Duodenal mucosa (tissue), 2 donors: ENCODE results near the gene TSEN54.

Experiments
- H3K27ac ChIP-seq: one replicate; pipeline ENCODE4 v1.7.0; 2013; ENCODE audit warnings: low read depth, low read length
- H3K27me3 ChIP-seq, 2 donors: one replicate each; pipeline ENCODE4 v1.7.0; 2013; ENCODE audit warnings: low read length in 2 of 2, control low read depth in 1 of 2; ENCODE audit not compliant: insufficient read depth in 2 of 2, control insufficient read depth in 1 of 2
- H3K36me3 ChIP-seq, 2 donors: one replicate each; pipeline ENCODE4 v1.7.0; 2013; ENCODE audit warnings: low read length in 2 of 2, control low read depth in 1 of 2; ENCODE audit not compliant: insufficient read depth in 2 of 2, control insufficient read depth in 1 of 2
- H3K4me1 ChIP-seq, 2 donors: one replicate each; pipeline ENCODE4 v1.7.0; 2013; ENCODE audit warnings: low read length in 2 of 2, control low read depth in 1 of 2; ENCODE audit not compliant: insufficient read depth in 2 of 2, control insufficient read depth in 1 of 2
- H3K4me3 ChIP-seq, 2 donors: one replicate each; pipeline ENCODE4 v1.7.0; 2013; ENCODE audit warnings: low read length in 2 of 2, low read depth in 1 of 2
- H3K9ac ChIP-seq, 2 donors: one replicate each; pipeline ENCODE4 v1.7.0; 2013; ENCODE audit warnings: low read length in 2 of 2, low read depth in 1 of 2
- H3K9me3 ChIP-seq, 2 donors: one replicate each; pipeline ENCODE4 v1.7.0; 2013; ENCODE audit warnings: low read length in 2 of 2, control low read depth in 1 of 2; ENCODE audit not compliant: control insufficient read depth in 1 of 2

Gene TSEN54

DNA sequence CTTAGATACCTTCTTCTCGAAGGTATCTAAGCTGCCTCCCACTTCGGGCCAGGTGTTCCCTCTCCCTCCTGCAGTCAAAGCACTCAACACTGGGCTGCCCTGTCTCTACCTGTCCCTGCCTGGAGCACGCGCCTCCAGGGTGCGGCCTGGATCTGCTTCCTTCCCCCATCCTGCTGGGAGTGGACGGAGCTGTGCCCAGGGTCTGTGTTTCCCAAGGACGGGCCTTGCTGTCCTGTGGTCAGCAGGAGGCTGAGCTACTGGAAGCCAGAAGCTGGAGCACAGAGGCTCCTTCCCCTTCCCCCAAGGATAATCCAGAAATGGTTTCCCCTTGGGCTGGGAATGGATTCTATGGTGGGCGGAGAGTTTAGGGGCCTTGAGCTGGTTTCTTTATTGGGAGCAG is 25.9 kb downstream of the TSEN54 start:
- no peaks in the 10 kb centered on the region for H3K27me3 ChIP-seq
- H3K4me3 ChIP-seq = no peak overlapping the region
- no peaks in the 10 kb centered on the region for H3K9me3 ChIP-seq
- H3K9ac ChIP-seq = peak overlapping the region; percentile 45 to 51
- H3K27ac ChIP-seq = peak overlapping the region; percentile 74
- peaks cover 7 to 32% of the 10 kb centered on the region in 2 donors for H3K36me3 ChIP-seq
- peaks cover 54 to 58% of the 10 kb centered on the region in 2 donors for H3K4me1 ChIP-seq

DNA sequence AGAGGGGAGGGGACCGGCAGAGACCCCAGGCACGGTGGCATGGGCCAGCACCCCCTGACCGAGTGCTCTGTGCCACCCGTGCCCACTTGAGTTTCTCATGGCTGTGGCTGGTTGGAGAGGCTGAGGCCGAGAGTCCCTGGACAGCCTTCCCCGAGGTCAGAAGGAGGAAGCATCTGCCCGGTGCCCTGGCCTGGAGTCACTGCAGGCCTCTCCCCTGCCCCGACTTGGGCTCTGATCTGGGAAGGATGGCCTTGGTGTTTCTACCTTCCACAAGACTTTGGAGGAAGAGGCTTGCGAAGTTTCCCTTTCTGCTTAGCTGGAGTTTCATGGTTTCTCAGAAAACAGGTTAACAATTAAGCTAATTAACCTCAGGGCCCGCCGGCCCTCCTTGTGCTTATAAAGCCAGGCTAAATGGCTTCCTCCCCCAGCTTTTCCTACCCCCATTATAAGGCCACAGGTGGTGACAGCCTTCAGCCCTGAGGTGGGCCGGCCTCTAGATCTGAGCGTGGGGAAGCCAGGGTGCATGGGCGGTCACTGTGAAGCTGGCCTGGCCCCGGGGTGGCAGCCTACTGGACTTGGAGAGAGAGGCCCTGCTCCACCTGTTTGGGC is 26.5 kb downstream of the TSEN54 start:
- no peaks in the 10 kb centered on the region for H3K27me3 ChIP-seq
- H3K27ac ChIP-seq = peak overlapping the region; percentile 74
- H3K36me3 ChIP-seq = peaks cover 7 to 33% of the 10 kb centered on the region in 2 donors
- H3K4me1 ChIP-seq = peaks cover 56 to 58% of the 10 kb centered on the region in 2 donors
- H3K4me3 ChIP-seq = no peak overlapping the region
- no peaks in the 10 kb centered on the region for H3K9me3 ChIP-seq
- H3K9ac ChIP-seq = peak overlapping the region; percentile 45 to 51

DNA sequence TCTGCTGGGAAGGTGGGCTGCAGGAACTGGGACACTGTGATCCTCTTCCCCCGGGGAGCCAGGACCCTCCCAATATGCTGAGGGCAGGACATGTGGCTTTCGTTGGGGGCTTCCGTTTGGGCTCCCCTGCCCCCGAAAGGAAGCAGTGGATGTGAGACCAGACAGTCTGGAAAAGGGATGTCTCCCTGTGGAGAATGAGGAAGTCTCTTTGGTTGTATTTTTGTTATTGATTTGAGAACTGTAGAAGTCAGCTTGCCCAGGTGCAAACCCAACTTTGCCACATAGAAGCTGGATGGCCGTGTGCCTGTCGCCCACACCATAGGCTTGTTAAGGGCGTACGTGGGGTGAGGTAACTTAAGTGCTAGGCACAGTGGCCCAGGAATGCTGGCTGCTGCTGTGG is 27.9 kb downstream of the TSEN54 start:
- Histone ChIP-seq H3K36me3 (peaks cover 7 to 33% of the 10 kb centered on the region in 2 donors), H3K4me1 (peaks cover 57 to 65% of the 10 kb centered on the region in 2 donors), H3K9ac (no peak overlapping the region), H3K4me3 (no peak overlapping the region), H3K27ac (no peak overlapping the region), H3K9me3 (no peaks in the 10 kb centered on the region), H3K27me3 (no peaks in the 10 kb centered on the region)

DNA sequence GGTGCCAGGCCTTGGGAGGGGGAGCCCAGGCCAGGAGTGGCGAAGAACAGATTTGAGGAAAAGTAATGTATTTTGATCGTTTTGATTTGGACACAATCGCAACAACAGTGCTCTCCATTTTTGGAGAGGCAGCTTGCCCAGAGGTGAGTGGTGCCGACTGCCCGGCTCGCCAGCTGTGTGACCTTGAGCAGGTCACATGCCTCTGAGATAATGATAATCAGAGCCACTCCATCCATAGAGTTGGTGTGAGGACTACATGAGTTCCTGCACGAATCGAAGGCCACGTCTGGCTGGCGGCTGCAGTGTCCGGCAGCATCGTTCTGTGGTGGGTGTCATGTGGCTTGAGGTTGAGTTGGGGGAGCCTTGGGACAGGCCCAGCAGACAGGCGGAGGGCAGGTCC is 29.9 kb downstream of the TSEN54 start:
- Histone ChIP-seq H3K4me1 (peaks cover 55 to 57% of the 10 kb centered on the region in 2 donors), H3K27me3 (no peaks in the 10 kb centered on the region), H3K4me3 (no peak overlapping the region), H3K27ac (no peak overlapping the region), H3K36me3 (peaks cover 7 to 33% of the 10 kb centered on the region in 2 donors), H3K9ac (no peak overlapping the region), H3K9me3 (no peaks in the 10 kb centered on the region)

DNA sequence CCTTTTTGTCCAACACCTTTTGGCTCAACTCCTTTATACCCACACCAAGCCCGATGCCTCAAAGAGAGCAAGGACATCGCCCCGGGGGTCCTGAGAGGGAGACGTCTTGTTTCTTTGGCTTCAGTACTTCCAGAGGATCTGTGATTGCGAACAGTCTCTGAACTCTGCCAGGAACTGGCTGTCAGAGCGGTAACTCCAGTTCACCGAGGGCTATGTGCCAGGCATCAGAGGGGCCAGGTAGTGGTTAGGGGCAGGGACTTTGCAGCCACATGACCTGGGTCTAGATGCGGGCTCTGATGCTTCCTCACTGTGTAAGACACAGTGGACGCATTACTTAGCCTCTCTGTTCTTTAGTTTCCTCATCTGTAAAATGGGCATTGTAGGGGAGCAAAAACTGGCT is 30.8 kb downstream of the TSEN54 start:
- Histone ChIP-seq H3K4me1 (peaks cover 48 to 49% of the 10 kb centered on the region in 2 donors), H3K27me3 (no peaks in the 10 kb centered on the region), H3K4me3 (no peak overlapping the region), H3K9me3 (no peaks in the 10 kb centered on the region), H3K36me3 (peaks cover 7 to 33% of the 10 kb centered on the region in 2 donors), H3K27ac (peak overlapping the region; percentile 56), H3K9ac (no peak overlapping the region)

DNA sequence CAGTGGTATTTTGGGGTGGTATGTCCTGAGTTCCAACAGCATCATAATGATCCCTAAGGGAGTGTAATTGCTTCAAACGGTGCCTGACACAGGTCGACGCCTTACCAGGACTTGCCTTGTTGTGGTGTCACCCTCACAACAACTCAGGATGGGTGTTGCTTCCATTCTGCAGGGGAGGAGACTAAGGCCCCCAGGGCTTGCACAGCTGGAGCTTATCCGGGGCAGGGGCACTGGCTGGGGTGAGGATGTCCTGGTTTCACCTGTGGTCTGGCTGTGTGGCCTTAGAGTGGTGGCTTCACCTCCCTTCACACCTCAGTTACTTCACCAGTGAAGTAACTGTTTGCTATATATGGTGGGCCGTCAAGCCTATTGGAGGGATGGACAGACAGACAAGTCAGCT is 32.5 kb downstream of the TSEN54 start:
- Histone ChIP-seq H3K4me1 (peaks cover 32 to 36% of the 10 kb centered on the region in 2 donors), H3K9me3 (no peaks in the 10 kb centered on the region), H3K4me3 (no peak overlapping the region), H3K27ac (peak overlapping the region; percentile 100), H3K9ac (peak overlapping the region; percentile 76 to 93), H3K27me3 (no peaks in the 10 kb centered on the region), H3K36me3 (peaks cover 7 to 36% of the 10 kb centered on the region in 2 donors)

DNA sequence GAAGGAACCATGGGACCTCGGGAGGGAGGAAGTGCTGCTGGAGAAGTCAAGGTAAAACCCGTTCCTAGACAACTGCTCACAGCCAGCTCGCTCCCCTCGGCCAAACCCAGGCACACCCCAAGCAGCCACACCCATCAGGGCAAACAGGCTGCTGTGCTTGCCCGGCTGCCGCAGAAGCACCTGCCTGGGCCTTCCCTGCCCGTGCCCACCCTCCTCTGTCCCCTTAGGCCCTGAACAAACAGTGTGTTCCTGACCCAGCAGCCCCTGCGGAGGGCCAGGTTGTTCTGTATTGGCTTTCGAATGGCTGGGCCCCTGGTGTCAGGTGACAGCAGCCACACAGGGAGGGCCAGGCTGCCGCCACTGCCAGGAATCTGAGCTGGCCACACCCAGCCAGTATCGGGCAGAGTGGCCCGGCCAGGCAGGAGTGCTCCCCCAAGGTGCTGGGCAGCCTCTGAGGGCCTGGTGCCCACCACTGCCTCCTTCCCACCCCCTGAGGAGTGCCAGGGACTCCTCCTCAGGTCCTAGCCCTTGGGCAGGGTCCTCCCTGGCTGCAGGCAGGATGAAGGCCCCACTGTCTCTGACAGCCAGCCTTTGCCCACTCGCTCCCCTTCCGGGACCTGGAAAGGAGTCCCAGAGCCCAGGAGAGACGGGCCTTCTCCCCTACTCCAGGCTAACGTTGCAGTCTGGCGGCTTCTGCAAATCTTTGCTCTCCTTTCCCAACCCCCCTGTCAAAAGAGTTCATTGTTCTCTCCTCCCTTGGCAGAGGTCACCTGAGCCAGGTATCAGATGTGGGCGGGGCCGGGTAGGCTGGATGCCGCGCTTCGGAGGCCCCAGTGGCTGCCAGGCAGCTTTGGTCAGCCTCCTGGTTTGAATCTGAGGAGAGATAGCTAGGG is 33.2 kb downstream of the TSEN54 start:
- Histone ChIP-seq H3K4me3 (peak overlapping the region; percentile 29 to 52), H3K27ac (peak overlapping the region; percentile 100), H3K9ac (peak overlapping the region; percentile 76 to 93)

DNA sequence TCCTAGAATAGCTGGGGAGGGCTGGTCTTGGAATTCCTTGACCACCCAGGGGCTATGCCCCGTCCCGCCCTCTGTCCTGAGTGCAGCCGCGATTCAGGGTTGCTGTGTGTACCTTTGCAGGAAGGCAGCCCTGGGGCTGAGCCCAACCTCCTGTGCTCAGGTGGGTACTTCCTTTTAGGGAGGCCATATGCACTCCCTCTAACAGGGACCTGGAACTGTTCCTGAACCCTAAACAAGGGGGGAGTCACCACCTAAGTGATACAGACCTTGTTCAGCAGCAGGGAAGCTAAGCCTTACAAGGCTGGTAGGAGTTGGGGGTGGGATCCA is 33.8 kb downstream of the TSEN54 start:
- H3K36me3 ChIP-seq = peaks cover 7 to 26% of the 10 kb centered on the region in 2 donors
- no peaks in the 10 kb centered on the region for H3K9me3 ChIP-seq
- H3K4me3 ChIP-seq = no peak overlapping the region
- peak overlapping the region; percentile 100 for H3K27ac ChIP-seq
- no peaks in the 10 kb centered on the region for H3K27me3 ChIP-seq
- peak overlapping the region; percentile 76 to 93 for H3K9ac ChIP-seq
- H3K4me1 ChIP-seq = peaks cover 24 to 32% of the 10 kb centered on the region in 2 donors

More for the DNA sequence above, 33.2 kb downstream of the TSEN54 start:
- Histone ChIP-seq H3K36me3 (peaks cover 7 to 30% of the 10 kb centered on the region in 2 donors), H3K9me3 (no peaks in the 10 kb centered on the region), H3K4me1 (peaks cover 29 to 34% of the 10 kb centered on the region in 2 donors), H3K27me3 (no peaks in the 10 kb centered on the region)

DNA sequence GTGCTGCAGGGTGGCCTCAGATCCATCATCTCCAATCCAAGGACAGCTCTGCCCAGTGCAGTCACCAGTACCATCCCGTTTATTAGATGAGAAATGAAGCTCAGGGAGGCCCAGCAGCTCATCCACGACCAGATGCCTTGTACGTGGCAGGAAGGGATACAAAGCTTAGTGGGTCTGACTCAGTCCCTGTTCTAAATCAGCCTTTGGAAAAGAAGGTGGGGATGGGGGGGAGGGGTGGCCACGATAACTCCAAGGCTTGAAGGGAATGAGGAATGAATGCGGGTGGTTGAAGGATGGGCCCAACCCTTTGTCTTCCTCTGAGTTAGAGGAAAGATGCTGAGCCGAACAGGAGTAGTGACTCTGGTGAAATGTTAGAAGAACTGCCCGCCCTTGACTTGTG is 34.9 kb downstream of the TSEN54 start:
- Histone ChIP-seq H3K36me3 (peaks cover 4 to 19% of the 10 kb centered on the region in 2 donors), H3K4me3 (no peak overlapping the region), H3K4me1 (peaks cover 33 to 40% of the 10 kb centered on the region in 2 donors), H3K9ac (peak overlapping the region in 1 of 2 donors; percentile 51), H3K27ac (no peak overlapping the region), H3K27me3 (no peaks in the 10 kb centered on the region), H3K9me3 (no peaks in the 10 kb centered on the region)
